K562 (cell line): Measurements from ENCODE around the gene GAS2L2. TPM values are rescaled to one million over a fixed set of nuclear protein-coding genes. Genes with fewer than 3 reads are reported as not detected.

Experiments used
- ATAC-seq: fragments of 200-7000 bp; cut with Tn5 transposase; 3 replicates; pipeline ENCODE4 v1.9.1; 2020; ENCODE audit warnings: moderate library complexity
- BruUV-seq: library from RNA; stranded (reverse); fragments of 400-500 nt; replicated peaks from 2 replicates; lab custom pipeline; 2021; lab: Mats Ljungman, UMichigan
- CTCF ChIA-PET: fragments of 300-600 bp; formaldehyde crosslinking; extraction: SDS; loops from one replicate; lab custom pipeline; 2021; ENCODE audit warnings: low intra/inter-chr PET ratio; lab: Yijun Ruan, JAX
- POLR2A ChIA-PET: fragments of 300-600, 350-650 bp; sonication (Branson Sonifier 250); formaldehyde crosslinking; extraction: SDS; loops from one replicate; lab custom pipeline; 2021; ENCODE audit warnings: antibody characterized with exemption, inconsistent platforms; lab: Yijun Ruan, JAX
- DNase-seq, 4 experiments: peaks; one replicate each; pipeline versions ENCODE4 v3.0.0 to v3.0.0-alpha.2; 2011 to 2018; ENCODE audit warnings: low spot score in 3 of 4, mixed read lengths in 3 of 4; ENCODE audit errors: extremely low read depth in 1 of 4
- FAIRE-seq: peaks from 2 replicates; lab custom pipeline; 2011; peaks lifted over from hg19 to GRCh38; lab: Jason Lieb, UNC
- H2AFZ ChIP-seq: 2 replicates; pipeline ENCODE4 v1.6.0; 2011; ENCODE audit warnings: low read depth, low read length, control low read depth, inconsistent platforms
- H3K27ac ChIP-seq: fragments of 200-600 bp; 3 replicates; pipeline ENCODE4 v1.8.0; 2011; ENCODE audit warnings: low read depth, mild to moderate bottlenecking, control low read depth, inconsistent platforms, low read length, moderate library complexity, mixed read lengths; ENCODE audit errors: extremely low read depth
- H3K27me3 ChIP-seq, 2 experiments: fragments of 300-600 bp in 1 of 2; 2 replicates in 1 of 2; 3 replicates in 1 of 2; pipeline versions ENCODE4 v1.6.0 to v1.8.0; 2011; ENCODE audit warnings: inconsistent platforms in 2 of 2, low read length in 2 of 2, mild to moderate bottlenecking in 1 of 2, mixed read lengths in 1 of 2, moderate library complexity in 1 of 2; ENCODE audit not compliant: control insufficient read depth in 2 of 2, insufficient read depth in 2 of 2
- H3K36me3 ChIP-seq: fragments of 300-600 bp; 3 replicates; pipeline ENCODE4 v1.8.0; 2011; ENCODE audit warnings: mild to moderate bottlenecking, low read length, inconsistent platforms; ENCODE audit not compliant: control insufficient read depth, insufficient read depth
- H3K4me1 ChIP-seq, 2 experiments: fragments of 200-600 bp in 1 of 2; replicated peaks in 1 of 2; 2 replicates in 1 of 2; 3 replicates in 1 of 2; pipeline versions ENCODE4 v1.5.1 to v1.8.0; 2011; ENCODE audit warnings: inconsistent platforms in 2 of 2, low read length in 2 of 2, mild to moderate bottlenecking in 1 of 2, mixed read lengths in 1 of 2, moderate library complexity in 1 of 2; ENCODE audit not compliant: control insufficient read depth in 2 of 2, insufficient read depth in 2 of 2
- H3K4me2 ChIP-seq: 2 replicates; pipeline ENCODE4 v1.6.1; 2011; ENCODE audit warnings: low read length, control low read depth, inconsistent platforms, mixed read lengths; ENCODE audit not compliant: insufficient read depth
- H3K4me3 ChIP-seq: fragments of 200-600 bp; sonication (generic), shearing (Covaris generic); 2 replicates; pipeline ENCODE4 v1.5.1; 2016; ENCODE audit warnings: control low read depth, inconsistent platforms
- H3K79me2 ChIP-seq: fragments of 200-600 bp; 3 replicates; pipeline ENCODE4 v1.8.0; 2011; ENCODE audit warnings: low read length, inconsistent platforms; ENCODE audit not compliant: control insufficient read depth, insufficient read depth
- H3K9ac ChIP-seq, 2 experiments: 2 replicates each; pipeline versions ENCODE4 v1.6.0 to v1.6.1; 2011; ENCODE audit warnings: low read depth in 2 of 2, low read length in 2 of 2, control low read depth in 1 of 2, inconsistent platforms in 1 of 2, mild to moderate bottlenecking in 1 of 2, mixed read lengths in 1 of 2; ENCODE audit not compliant: insufficient read depth in 1 of 2
- H3K9me1 ChIP-seq: one replicate; pipeline ENCODE4 v1.6.0; 2011; ENCODE audit warnings: inconsistent platforms, mild to moderate bottlenecking, low read length, moderate library complexity; ENCODE audit not compliant: control insufficient read depth, insufficient read depth
- H3K9me3 ChIP-seq: replicated peaks from 2 replicates; pipeline ENCODE4 v1.5.1; 2011; ENCODE audit warnings: low read depth, low read length, inconsistent platforms; ENCODE audit not compliant: control insufficient read depth, insufficient read depth
- H4K20me1 ChIP-seq: replicated peaks from 2 replicates; pipeline ENCODE4 v1.6.1; 2011; ENCODE audit warnings: low read length, inconsistent platforms, mixed read lengths; ENCODE audit not compliant: control insufficient read depth, insufficient read depth
- CTCF ChIP-seq, 3 experiments: IDR thresholded peaks in 2 of 3; conservative IDR thresholded peaks in 1 of 3; 2 replicates each; pipeline ENCODE4 v1.5.1; 2011 to 2012; ENCODE audit warnings: low read length in 3 of 3, mild to moderate bottlenecking in 3 of 3, control low read depth in 2 of 3, improper control_type of control experiment in 1 of 3, inconsistent platforms in 1 of 3, low read depth in 1 of 3, mixed read lengths in 1 of 3, moderate library complexity in 1 of 3; ENCODE audit not compliant: insufficient read depth in 2 of 3
- CTCFL ChIP-seq: IDR thresholded peaks from 2 replicates; pipeline ENCODE4 v1.6.1; 2011; ENCODE audit warnings: borderline replicate concordance, low read depth, mild to moderate bottlenecking, moderate library complexity, low read length; ENCODE audit not compliant: insufficient read depth, poor library complexity, severe bottlenecking
- DDX20 ChIP-seq: fragments of 450-650 bp; IDR thresholded peaks from 2 replicates; pipeline ENCODE4 v1.6.1; 2016; ENCODE audit warnings: missing genetic modification characterization, low read depth, mild to moderate bottlenecking, missing compliant biosample characterization, moderate library complexity
- ZBTB7A ChIP-seq: IDR thresholded peaks from 2 replicates; pipeline ENCODE4 v1.6.1; 2011; ENCODE audit warnings: low read depth, mild to moderate bottlenecking, low read length, moderate library complexity, borderline replicate concordance; ENCODE audit not compliant: control insufficient read depth
- WGBS: fragments of 100-300 bp; shearing (Covaris generic); methylation state at CpG from one replicate; pipeline ENCODE4 v1.1.6; 2016; ENCODE audit warnings: low coverage, mixed read lengths; ENCODE audit not compliant: insufficient coverage; ENCODE audit errors: missing lambda C conversion rate; 5-methylcytosine and 5-hydroxymethylcytosine counted together
- in situ Hi-C: fragments of 300-500 bp; cut with MboI; formaldehyde crosslinking; loops from 4 replicates; pipeline ENCODE4 v1.15.0; 2018; ENCODE audit warnings: inconsistent platforms, mixed read lengths
- intact Hi-C: fragments of 100-400 bp; cut with micrococcal nuclease; formaldehyde crosslinking; loops from 2 replicates; pipeline ENCODE4 v1.14.2; 2022
- polyA plus RNA-seq, 8 experiments: library from polyadenylated mRNA; depleted of rRNA in 4 of 8; stranded (reverse) in 5 of 8; unstranded in 3 of 8; fragments of >200 nt; fragmentation: Nextera tagmentation in 2 of 8; fragmentation: Illumina TruSeq in 1 of 8; extraction: Ambion mirVana in 2 of 8; extraction: Trizol in 1 of 8; gene quantifications; 2 replicates each; pipeline versions ENCODE4 v1.2.1 to v1.2.3, GENCODE V29; 2011 to 2014; ENCODE audit warnings: inconsistent platforms in 1 of 8, missing spikeins in 1 of 8
- total RNA-seq, 7 experiments: library from RNA; depleted of rRNA in 6 of 7; stranded (reverse); fragments of >200 nt in 6 of 7; fragmentation: Illumina TruSeq in 2 of 7; extraction: Trizol in 2 of 7; gene quantifications; 2 replicates each; pipeline versions ENCODE4 v1.2.1 to v1.2.3, GENCODE V29; 2011 to 2021; ENCODE audit warnings: low replicate concordance in 1 of 7
- TF ChIP-seq, protein P1 (sequence below): sonication (generic); formaldehyde crosslinking; IDR thresholded peaks from 2 replicates; pipeline ENCODE4 v1.8.1; 2023; ENCODE audit warnings: mild to moderate bottlenecking, missing genetic modification reagents

GAS2L2 gene
- total and polyA plus RNA-seq, 9 of the 15 experiments (the other 6 are each of a cell fraction or from before 2014, with no cell fraction given) = not detected

DNA sequence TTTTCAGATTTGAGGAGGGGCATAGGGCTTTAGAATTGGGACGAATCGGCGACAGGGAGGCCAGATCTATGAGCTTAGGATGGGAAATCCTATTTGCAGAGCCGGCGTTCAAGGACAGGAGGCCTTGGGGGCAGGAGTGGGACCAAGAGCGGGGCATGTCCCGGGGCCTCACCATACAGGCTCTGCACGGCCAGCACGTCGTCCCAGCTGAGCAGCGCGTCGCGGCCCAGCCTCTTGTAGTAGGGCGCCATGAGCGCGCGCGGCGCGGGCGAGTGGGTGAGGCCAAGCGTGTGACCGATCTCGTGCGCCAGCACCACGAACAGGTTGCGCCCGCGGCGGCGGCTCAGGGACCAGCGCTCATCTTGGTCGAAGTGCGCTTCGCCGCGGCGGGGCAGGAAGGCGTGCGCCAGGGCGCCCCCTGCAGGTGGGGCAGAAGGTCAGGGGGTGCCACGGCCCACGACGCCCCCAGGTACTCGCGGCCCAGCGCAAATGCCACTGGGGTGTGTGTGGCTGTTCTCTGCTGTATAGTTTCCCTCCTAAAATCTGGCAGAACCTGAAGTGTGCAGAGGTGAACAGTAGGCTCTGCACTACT lies 17.0 kb upstream of the GAS2L2 start:
- 52% methylated on average over 31 of the region's 48 CpGs for WGBS
- no peak for DNase-seq
- Histone ChIP-seq H3K9me1 (peaks cover 3% of the 10 kb centered on the region), H3K79me2 (no peaks in the 10 kb centered on the region), H3K9me3 (no peaks in the 10 kb centered on the region), H3K4me2 (no peak overlapping the region), H3K27me3 (peaks cover 56 to 87% of the 10 kb centered on the region in 2 experiments; a peak in 4 of 5 replicates), H3K36me3 (no peaks in the 10 kb centered on the region), H3K4me1 (peaks cover 0 to 16% of the 10 kb centered on the region in 2 experiments; a peak in 2 of 5 replicates), H3K27ac (no peak overlapping the region), H2AFZ (no peak overlapping the region), H3K9ac (no peak overlapping the region), H4K20me1 (no peaks in the 10 kb centered on the region; the same call in 1 of the 2 replicates), H3K4me3 (no peak overlapping the region)
- TF ChIP-seq, protein P1, sequence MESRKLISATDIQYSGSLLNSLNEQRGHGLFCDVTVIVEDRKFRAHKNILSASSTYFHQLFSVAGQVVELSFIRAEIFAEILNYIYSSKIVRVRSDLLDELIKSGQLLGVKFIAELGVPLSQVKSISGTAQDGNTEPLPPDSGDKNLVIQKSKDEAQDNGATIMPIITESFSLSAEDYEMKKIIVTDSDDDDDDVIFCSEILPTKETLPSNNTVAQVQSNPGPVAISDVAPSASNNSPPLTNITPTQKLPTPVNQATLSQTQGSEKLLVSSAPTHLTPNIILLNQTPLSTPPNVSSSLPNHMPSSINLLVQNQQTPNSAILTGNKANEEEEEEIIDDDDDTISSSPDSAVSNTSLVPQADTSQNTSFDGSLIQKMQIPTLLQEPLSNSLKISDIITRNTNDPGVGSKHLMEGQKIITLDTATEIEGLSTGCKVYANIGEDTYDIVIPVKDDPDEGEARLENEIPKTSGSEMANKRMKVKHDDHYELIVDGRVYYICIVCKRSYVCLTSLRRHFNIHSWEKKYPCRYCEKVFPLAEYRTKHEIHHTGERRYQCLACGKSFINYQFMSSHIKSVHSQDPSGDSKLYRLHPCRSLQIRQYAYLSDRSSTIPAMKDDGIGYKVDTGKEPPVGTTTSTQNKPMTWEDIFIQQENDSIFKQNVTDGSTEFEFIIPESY (CRISPR knock-in tag) = peak; percentile 94
- TF ChIP-seq CTCFL (peak; percentile 20), ZBTB7A (peak; percentile 20; the same call in 1 of the 2 replicates), CTCF (IDR thresholded peaks at IDR 0.05 in 2 of 3, conservative IDR thresholded peaks at IDR 0.05 in 1 of 3; ENCODE audit: insufficient read depth in 2 of 3, low read depth in 1 of 3, low read length in 3 of 3) (peak; percentile 17 to 44 (median 30); a peak in 3 of 6 replicates), DDX20 (tag) (no peak)
- ChIA-PET POLR2A (interaction anchor here (0.9 to 1.3 kb wide), 3 partner anchors 12 to 39 kb away, joined by 3 read pairs; partner anchors contain the start of gene TAF15), CTCF (no interaction called here)
- intact Hi-C loops = loop anchor here (10.0 kb wide), 1 partner anchor 175 kb away; the partner anchor contains the start of gene LYZL6
- ATAC-seq = no peak
- in situ Hi-C loops = loop anchor here (5.0 kb wide), 1 partner anchor 37 kb away; the partner anchor contains the start of gene TAF15
- no TSS peak for BruUV-seq
- FAIRE-seq = no peak
